Parietal lobe (tissue), 1 donor: ENCODE results near the gene KCNA10. TPM values are rescaled to one million over a fixed set of nuclear protein-coding genes. Genes with fewer than 3 reads are reported as not detected.

Experiments used
- total RNA-seq: library from RNA; depleted of rRNA; stranded (reverse); fragments of >200 nt; gene quantifications from one replicate; pipeline ENCODE4 v1.2.3, GENCODE V29; 2014

KCNA10 gene
- total RNA-seq, result not detected

DNA sequence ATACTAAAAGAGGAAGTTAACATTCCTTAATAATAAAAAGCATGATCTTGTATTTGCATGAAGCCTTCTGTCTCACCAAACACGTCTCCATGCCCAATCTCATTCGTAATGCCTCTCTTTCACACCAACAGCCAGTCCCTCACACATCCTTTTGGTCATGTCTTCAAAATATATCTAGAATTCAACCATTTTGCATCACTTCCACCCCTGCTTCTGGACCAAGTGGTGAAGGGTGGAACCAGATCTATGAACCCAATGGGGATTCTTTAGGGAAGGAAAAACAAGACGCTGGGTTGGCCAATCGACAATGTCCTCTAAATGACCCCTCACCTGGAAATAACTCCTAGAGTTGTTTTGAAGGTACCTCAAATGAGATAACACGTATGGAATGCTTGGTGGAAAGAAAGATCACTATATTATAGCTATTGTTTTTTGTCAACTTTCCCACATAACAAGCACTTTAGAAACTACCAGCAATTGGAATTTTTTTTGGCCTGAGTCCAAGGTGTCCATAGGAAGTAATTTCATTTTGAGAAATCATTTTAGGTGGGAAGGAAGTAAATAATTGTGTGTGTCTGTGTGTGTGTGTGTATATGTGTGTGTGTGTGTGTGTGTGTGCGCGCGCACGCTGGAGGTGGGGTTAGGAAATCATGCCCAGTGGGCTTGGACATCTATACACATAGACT lies at the start of gene KCNA10:
KCNA10 (minus strand) TSS at position 51 of the 686 bp plus-strand sequence. CDS start 388 bp downstream, outside the sequence.

Other genes starting within 250 kb of the KCNA10 start
- 74.5 TPM for gene RBM15, start 179.8 kb downstream of the KCNA10 start, total RNA-seq
- gene SLC16A4, start 128.1 kb downstream of the KCNA10 start, total RNA-seq, result 4.7 TPM
- gene LAMTOR5, start 111.5 kb downstream of the KCNA10 start, total RNA-seq, result 30.0 TPM
- gene PROK1, start 68.0 kb downstream of the KCNA10 start, total RNA-seq, result not detected
- 8.8 TPM for gene KCNA2, start 87.2 kb upstream of the KCNA10 start, total RNA-seq
- 36.0 TPM for gene KCNA3, start 155.8 kb upstream of the KCNA10 start, total RNA-seq